SK-N-SH (cell line): ENCODE results near the gene SPINT2.

ENCODE experiments used
- EZH2phosphoT487 ChIP-seq: fragments of 200-600 bp; sonication (generic); IDR thresholded peaks from 2 replicates; pipeline ENCODE4 v1.6.1; 2017; ENCODE audit warnings: low read depth, mixed run types, mild to moderate bottlenecking, antibody characterized with exemption, moderate library complexity, borderline replicate concordance
- NRF1 ChIP-seq: IDR thresholded peaks from 2 replicates; pipeline ENCODE4 v1.6.1; 2012; ENCODE audit warnings: low read depth, mild to moderate bottlenecking, low read length
- TF ChIP-seq, protein P1 (sequence below): fragments of 200-600 bp; sonication (generic); IDR thresholded peaks from 2 replicates; pipeline ENCODE4 v1.6.1; 2017; ENCODE audit warnings: antibody characterized with exemption, mild to moderate bottlenecking, moderate library complexity
- TF ChIP-seq, protein P2 (sequence below): IDR thresholded peaks from 2 replicates; pipeline ENCODE4 v1.4.0; 2012; ENCODE audit warnings: low read depth

DNA sequence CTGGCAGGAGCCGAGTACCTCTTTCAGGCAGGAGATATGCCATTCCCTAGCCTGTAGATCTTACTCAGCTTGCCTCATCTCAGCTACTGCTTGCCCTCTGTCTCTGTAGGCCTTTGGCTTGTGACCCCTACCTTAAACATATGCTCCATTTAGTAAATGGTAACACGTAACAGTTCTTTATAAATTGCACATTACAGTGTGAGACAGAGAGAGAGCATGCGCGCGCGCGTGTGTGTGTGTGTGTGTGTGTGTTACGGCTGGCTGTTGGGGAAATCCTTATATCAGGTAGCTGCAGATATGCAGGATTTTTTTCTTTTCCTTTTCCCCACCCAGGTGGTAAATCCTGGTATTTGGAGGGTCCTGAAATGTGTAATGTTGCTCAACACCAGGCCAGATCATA is 4.2 kb downstream of the SPINT2 start:
- TF ChIP-seq NRF1 (no peak), EZH2phosphoT487 (no peak)
- TF ChIP-seq, protein P1, sequence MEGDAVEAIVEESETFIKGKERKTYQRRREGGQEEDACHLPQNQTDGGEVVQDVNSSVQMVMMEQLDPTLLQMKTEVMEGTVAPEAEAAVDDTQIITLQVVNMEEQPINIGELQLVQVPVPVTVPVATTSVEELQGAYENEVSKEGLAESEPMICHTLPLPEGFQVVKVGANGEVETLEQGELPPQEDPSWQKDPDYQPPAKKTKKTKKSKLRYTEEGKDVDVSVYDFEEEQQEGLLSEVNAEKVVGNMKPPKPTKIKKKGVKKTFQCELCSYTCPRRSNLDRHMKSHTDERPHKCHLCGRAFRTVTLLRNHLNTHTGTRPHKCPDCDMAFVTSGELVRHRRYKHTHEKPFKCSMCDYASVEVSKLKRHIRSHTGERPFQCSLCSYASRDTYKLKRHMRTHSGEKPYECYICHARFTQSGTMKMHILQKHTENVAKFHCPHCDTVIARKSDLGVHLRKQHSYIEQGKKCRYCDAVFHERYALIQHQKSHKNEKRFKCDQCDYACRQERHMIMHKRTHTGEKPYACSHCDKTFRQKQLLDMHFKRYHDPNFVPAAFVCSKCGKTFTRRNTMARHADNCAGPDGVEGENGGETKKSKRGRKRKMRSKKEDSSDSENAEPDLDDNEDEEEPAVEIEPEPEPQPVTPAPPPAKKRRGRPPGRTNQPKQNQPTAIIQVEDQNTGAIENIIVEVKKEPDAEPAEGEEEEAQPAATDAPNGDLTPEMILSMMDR = no peak
- TF ChIP-seq, protein P2, sequence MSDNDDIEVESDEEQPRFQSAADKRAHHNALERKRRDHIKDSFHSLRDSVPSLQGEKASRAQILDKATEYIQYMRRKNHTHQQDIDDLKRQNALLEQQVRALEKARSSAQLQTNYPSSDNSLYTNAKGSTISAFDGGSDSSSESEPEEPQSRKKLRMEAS = no peak
